HCT116 (cell line): ENCODE data around the gene STAT4. TPM values are rescaled to one million over a fixed set of nuclear protein-coding genes. Genes with fewer than 3 reads are reported as not detected.

Experiments
- ATAC-seq: fragments of 200-7000 bp; cut with Tn5 transposase; 2 replicates; pipeline ENCODE4 v1.9.1; 2020; ENCODE audit warnings: mild to moderate bottlenecking, moderate library complexity
- BruUV-seq: library from RNA; stranded (reverse); fragments of 400-500 nt; replicated peaks from 2 replicates; lab custom pipeline; 2021; lab: Mats Ljungman, UMichigan
- CTCF ChIA-PET: fragments of 300-600 bp; sonication (Branson Sonifier 250); formaldehyde crosslinking; loops from one replicate; lab custom pipeline; 2021; ENCODE audit warnings: antibody characterized with exemption; lab: Charles Lee
- POLR2A ChIA-PET: fragments of 300-600, 350-600 bp; sonication (Branson Sonifier 250); formaldehyde crosslinking; loops from one replicate; lab custom pipeline; 2021; ENCODE audit warnings: antibody characterized with exemption; lab: Charles Lee
- RAD21 ChIA-PET, 2 experiments: fragments of 300-600 bp; sonication (Branson Sonifier 250); formaldehyde crosslinking; loops; one replicate each; lab custom pipeline; 2023; ENCODE audit warnings: low total read pairs in 2 of 2; ENCODE audit not compliant: uncharacterized antibody in 2 of 2, unreplicated experiment in 2 of 2, low non-redundant PET in 1 of 2; lab: Charles Lee
- DNase-seq: peaks from one replicate; pipeline ENCODE4 v3.0.0-alpha.2; 2010; ENCODE audit warnings: low read depth, low spot score
- H2AFZ ChIP-seq: fragments of 200-600 bp; shearing (Covaris generic), sonication (generic); 2 replicates; pipeline ENCODE4 v1.6.1; 2017; ENCODE audit warnings: low read depth, mixed run types, mixed read lengths, antibody characterized with exemption, low read length; ENCODE audit not compliant: poor library complexity, severe bottlenecking
- H3K27ac ChIP-seq: 2 replicates; pipeline ENCODE4 v1.5.1; 2012; ENCODE audit warnings: low read depth, low read length
- H3K27me3 ChIP-seq: fragments of 200-600 bp; sonication (generic); 2 replicates; pipeline ENCODE4 v1.6.1; 2016; ENCODE audit warnings: mixed run types, low read length, mixed read lengths; ENCODE audit not compliant: insufficient read depth
- H3K36me3 ChIP-seq, 2 experiments: fragments of 200-500 bp in 1 of 2; fragments of 200-600 bp in 1 of 2; sonication (Bioruptor generic) in 1 of 2; sonication (generic) in 1 of 2; 2 replicates each; pipeline versions ENCODE4 v1.5.1 to v1.6.1; 2014 to 2016; ENCODE audit warnings: low read length in 2 of 2, inconsistent platforms in 1 of 2, mixed read lengths in 1 of 2, mixed run types in 1 of 2; ENCODE audit not compliant: insufficient read depth in 2 of 2, control insufficient read depth in 1 of 2
- H3K4me1 ChIP-seq, 2 experiments: fragments of 200-600 bp in 1 of 2; sonication (generic) in 1 of 2; 2 replicates each; pipeline versions ENCODE4 v1.5.1 to v1.6.1; 2012 to 2017; ENCODE audit warnings: low read length in 2 of 2, inconsistent platforms in 1 of 2, mild to moderate bottlenecking in 1 of 2, mixed read lengths in 1 of 2, mixed run types in 1 of 2, moderate library complexity in 1 of 2; ENCODE audit not compliant: insufficient read depth in 2 of 2, control insufficient read depth in 1 of 2
- H3K4me2 ChIP-seq: fragments of 200-600 bp; sonication (generic); 2 replicates; pipeline ENCODE4 v1.6.1; 2017; ENCODE audit warnings: mixed run types, low read length, mixed read lengths
- H3K4me3 ChIP-seq, 2 experiments: fragments of 200-600 bp in 1 of 2; sonication (generic) in 1 of 2; replicated peaks in 1 of 2; 2 replicates each; pipeline ENCODE4 v1.5.1; 2011 to 2016; ENCODE audit warnings: low read length in 2 of 2, control low read depth in 1 of 2, low read depth in 1 of 2, mild to moderate bottlenecking in 1 of 2, mixed read lengths in 1 of 2, mixed run types in 1 of 2
- H3K79me2 ChIP-seq: fragments of 200-600 bp; sonication (generic); 2 replicates; pipeline ENCODE4 v1.6.1; 2017; ENCODE audit warnings: mild to moderate bottlenecking, mixed run types, low read length, moderate library complexity, mixed read lengths; ENCODE audit not compliant: insufficient read depth
- H3K9ac ChIP-seq: fragments of 200-600 bp; sonication (generic); 2 replicates; pipeline ENCODE4 v1.6.1; 2016; ENCODE audit warnings: low read length, mixed read lengths
- H3K9me2 ChIP-seq: fragments of 200-600 bp; sonication (generic), shearing (Covaris generic); 2 replicates; pipeline ENCODE4 v1.6.1; 2017; ENCODE audit warnings: mixed run types, mild to moderate bottlenecking, moderate library complexity; ENCODE audit not compliant: insufficient read depth
- H3K9me3 ChIP-seq, 2 experiments: fragments of 200-500 bp in 1 of 2; fragments of 200-600 bp in 1 of 2; sonication (Bioruptor generic) in 1 of 2; sonication (generic) in 1 of 2; 2 replicates each; pipeline ENCODE4 v1.6.1; 2014 to 2017; ENCODE audit warnings: low read length in 2 of 2, mixed read lengths in 2 of 2, inconsistent platforms in 1 of 2, low read depth in 1 of 2, mild to moderate bottlenecking in 1 of 2, mixed run types in 1 of 2, moderate library complexity in 1 of 2; ENCODE audit not compliant: control insufficient read depth in 1 of 2, insufficient read depth in 1 of 2
- H4K20me1 ChIP-seq: fragments of 200-600 bp; sonication (generic), shearing (Covaris generic); 2 replicates; pipeline ENCODE4 v1.6.1; 2017; ENCODE audit warnings: mixed run types, mild to moderate bottlenecking, moderate library complexity; ENCODE audit not compliant: insufficient read depth
- EGR1 ChIP-seq: IDR thresholded peaks from 2 replicates; pipeline ENCODE4 v1.6.1; 2012; ENCODE audit warnings: low read depth
- ELF1 ChIP-seq: IDR thresholded peaks from 2 replicates; pipeline ENCODE4 v1.6.1; 2012; ENCODE audit warnings: low read depth, borderline replicate concordance
- EZH2 ChIP-seq: fragments of 200-600 bp; sonication (generic); IDR thresholded peaks from 2 replicates; pipeline ENCODE4 v1.6.1; 2017; ENCODE audit warnings: antibody characterized with exemption, mixed run types
- FOSL1 ChIP-seq: IDR thresholded peaks from 2 replicates; pipeline ENCODE4 v1.6.1; 2012; ENCODE audit warnings: low read depth
- JUND ChIP-seq: IDR thresholded peaks from 2 replicates; pipeline ENCODE4 v1.6.1; 2012
- POLR2AphosphoS5 ChIP-seq: IDR thresholded peaks from 2 replicates; pipeline ENCODE4 v1.6.1; 2011; ENCODE audit warnings: mild to moderate bottlenecking, low read depth, low read length, moderate library complexity
- SIN3A ChIP-seq: IDR thresholded peaks from 2 replicates; pipeline ENCODE4 v1.6.1; 2012; ENCODE audit warnings: low read depth
- SP1 ChIP-seq: IDR thresholded peaks from 2 replicates; pipeline ENCODE4 v1.6.1; 2012; ENCODE audit warnings: low read depth
- SRF ChIP-seq: IDR thresholded peaks from 2 replicates; pipeline ENCODE4 v1.6.1; 2012; ENCODE audit warnings: low read depth
- ZNF274 ChIP-seq: fragments of 200-500 bp; sonication (Bioruptor generic); IDR thresholded peaks from 2 replicates; pipeline ENCODE4 v1.6.1; 2014; ENCODE audit warnings: mild to moderate bottlenecking, low read depth, low read length, inconsistent platforms
- intact Hi-C: fragments of 100-400 bp; cut with micrococcal nuclease; formaldehyde crosslinking; loops from 2 replicates; pipeline ENCODE4 v1.10.0; 2022
- total RNA-seq: library from RNA; stranded (reverse); gene quantifications from one replicate; pipeline ENCODE4 v1.2.1, GENCODE V29; 2021; ENCODE audit not compliant: unreplicated experiment
- TF ChIP-seq, protein P1 (sequence below): IDR thresholded peaks from 2 replicates; pipeline ENCODE4 v1.6.1; 2012; ENCODE audit warnings: low read depth
- TF ChIP-seq, protein P2 (sequence below): IDR thresholded peaks from 2 replicates; pipeline ENCODE4 v1.6.1; 2011; ENCODE audit warnings: mild to moderate bottlenecking, low read length, moderate library complexity; ENCODE audit not compliant: insufficient replicate concordance; ENCODE audit errors: extremely low read depth
- TF ChIP-seq, protein P3 (sequence below): IDR thresholded peaks from 2 replicates; pipeline ENCODE4 v1.6.1; 2012
- TF ChIP-seq, protein P4 (sequence below): IDR thresholded peaks from 2 replicates; pipeline ENCODE4 v1.6.1; 2012

STAT4 gene
- total RNA-seq, 1 experiment from 2014 or later, result 2.0 TPM

DNA sequence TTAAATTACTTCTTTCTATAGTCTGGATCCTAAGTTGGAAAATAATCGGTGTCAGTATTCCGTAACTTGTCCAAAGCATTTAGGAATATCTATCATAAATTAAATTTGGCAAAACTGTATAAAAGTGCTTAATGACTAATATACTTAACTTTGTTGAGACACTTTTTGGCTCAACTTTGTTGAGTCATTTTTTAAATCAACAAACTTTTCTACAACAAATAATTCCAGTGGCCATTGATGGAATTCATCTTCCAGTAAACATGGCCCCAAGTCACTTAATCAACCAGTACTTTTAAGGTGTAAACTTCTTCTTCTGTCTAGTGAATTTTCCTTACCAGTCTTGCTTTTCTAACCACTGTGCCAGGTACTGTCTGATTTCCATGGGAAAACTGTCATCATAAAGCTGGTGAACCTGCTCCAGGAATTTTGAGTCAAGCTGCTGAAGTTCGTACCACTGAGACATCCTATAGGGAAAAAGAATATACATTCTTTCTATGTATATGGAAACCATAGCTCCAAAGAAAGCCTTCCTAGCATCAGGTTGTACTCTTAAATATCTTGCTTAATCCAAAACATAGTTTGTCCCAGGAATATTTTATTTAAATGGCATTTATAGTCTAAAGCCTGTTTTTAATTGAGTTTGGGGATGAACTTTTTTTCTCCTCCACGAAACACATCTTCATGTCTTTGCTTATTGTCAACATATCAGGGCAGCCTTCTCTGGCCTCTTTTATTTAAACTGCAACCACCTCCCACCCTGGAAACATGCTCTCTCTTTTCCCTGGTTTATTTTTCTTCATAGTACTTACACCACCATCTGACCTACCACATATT, 141.0 kb downstream of the STAT4 start:
- ChIA-PET RAD21 (no interaction called here), POLR2A (no interaction called here), CTCF (no interaction called here)
- TF ChIP-seq ZNF274 (no peak), EZH2 (no peak), JUND (no peak), POLR2AphosphoS5 (no peak), ELF1 (no peak)
- peaks cover 41 to 48% of the 10 kb centered on the region in 2 experiments for H3K36me3 ChIP-seq
- H3K4me3 ChIP-seq, result no peak overlapping the region
- H3K79me2 ChIP-seq, result peaks cover 36% of the 10 kb centered on the region
- no peak overlapping the region for H3K27ac ChIP-seq
- no peak overlapping the region for H3K4me2 ChIP-seq
- H3K27me3 ChIP-seq, result no peaks in the 10 kb centered on the region
- no peaks in the 10 kb centered on the region for H3K9me2 ChIP-seq
- no peak for DNase-seq
- ATAC-seq, result no peak
- peaks cover 4 to 19% of the 10 kb centered on the region in 2 experiments; a peak in 3 of 4 replicates for H3K4me1 ChIP-seq
- intact Hi-C loops, result no loop called here
- no peaks in the 10 kb centered on the region for H4K20me1 ChIP-seq
- no peak overlapping the region for H2AFZ ChIP-seq
- no peaks in the 10 kb centered on the region for H3K9me3 ChIP-seq
- BruUV-seq, result no TSS peak
- H3K9ac ChIP-seq, result no peak overlapping the region

DNA sequence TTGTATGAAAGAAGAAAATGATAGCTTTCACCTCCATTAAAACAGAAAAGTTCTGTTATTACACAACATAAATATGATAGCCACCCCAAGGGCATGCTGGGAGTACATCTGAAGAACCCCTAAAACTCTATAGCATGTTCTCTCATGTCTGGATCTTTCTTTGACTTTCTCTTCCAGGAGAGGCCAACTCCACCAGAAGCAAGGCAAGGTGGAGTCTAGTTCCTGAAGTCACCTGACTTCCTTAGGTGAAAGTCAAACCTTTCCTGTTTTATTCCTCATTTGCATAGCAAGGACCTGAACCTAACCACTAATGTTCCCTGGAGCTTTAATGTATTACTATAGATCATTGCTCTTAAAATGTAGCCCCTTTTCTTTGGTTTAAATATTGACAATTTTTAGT, 142.5 kb downstream of the STAT4 start:
- peaks cover 55 to 56% of the 10 kb centered on the region in 2 experiments for H3K36me3 ChIP-seq
- H3K79me2 ChIP-seq, result peaks cover 31% of the 10 kb centered on the region
- H2AFZ ChIP-seq, result no peak overlapping the region
- no peak overlapping the region for H3K9ac ChIP-seq
- ATAC-seq, result no peak
- ChIA-PET POLR2A (no interaction called here), RAD21 (no interaction called here), CTCF (no interaction called here)
- no peak overlapping the region for H3K27ac ChIP-seq
- H3K4me1 ChIP-seq, result peaks cover 0 to 10% of the 10 kb centered on the region in 2 experiments; a peak in 2 of 4 replicates
- H3K9me3 ChIP-seq, result no peaks in the 10 kb centered on the region
- H4K20me1 ChIP-seq, result no peaks in the 10 kb centered on the region
- no peaks in the 10 kb centered on the region for H3K27me3 ChIP-seq
- no peaks in the 10 kb centered on the region for H3K9me2 ChIP-seq
- BruUV-seq, result no TSS peak
- H3K4me3 ChIP-seq, result no peak overlapping the region
- no peak overlapping the region for H3K4me2 ChIP-seq
- no peak for DNase-seq
- intact Hi-C loops, result no loop called here
- TF ChIP-seq ZNF274 (no peak), POLR2AphosphoS5 (no peak), FOSL1 (no peak), SP1 (no peak), EGR1 (no peak), ELF1 (no peak), SIN3A (no peak), SRF (no peak)
- TF ChIP-seq, protein P1, sequence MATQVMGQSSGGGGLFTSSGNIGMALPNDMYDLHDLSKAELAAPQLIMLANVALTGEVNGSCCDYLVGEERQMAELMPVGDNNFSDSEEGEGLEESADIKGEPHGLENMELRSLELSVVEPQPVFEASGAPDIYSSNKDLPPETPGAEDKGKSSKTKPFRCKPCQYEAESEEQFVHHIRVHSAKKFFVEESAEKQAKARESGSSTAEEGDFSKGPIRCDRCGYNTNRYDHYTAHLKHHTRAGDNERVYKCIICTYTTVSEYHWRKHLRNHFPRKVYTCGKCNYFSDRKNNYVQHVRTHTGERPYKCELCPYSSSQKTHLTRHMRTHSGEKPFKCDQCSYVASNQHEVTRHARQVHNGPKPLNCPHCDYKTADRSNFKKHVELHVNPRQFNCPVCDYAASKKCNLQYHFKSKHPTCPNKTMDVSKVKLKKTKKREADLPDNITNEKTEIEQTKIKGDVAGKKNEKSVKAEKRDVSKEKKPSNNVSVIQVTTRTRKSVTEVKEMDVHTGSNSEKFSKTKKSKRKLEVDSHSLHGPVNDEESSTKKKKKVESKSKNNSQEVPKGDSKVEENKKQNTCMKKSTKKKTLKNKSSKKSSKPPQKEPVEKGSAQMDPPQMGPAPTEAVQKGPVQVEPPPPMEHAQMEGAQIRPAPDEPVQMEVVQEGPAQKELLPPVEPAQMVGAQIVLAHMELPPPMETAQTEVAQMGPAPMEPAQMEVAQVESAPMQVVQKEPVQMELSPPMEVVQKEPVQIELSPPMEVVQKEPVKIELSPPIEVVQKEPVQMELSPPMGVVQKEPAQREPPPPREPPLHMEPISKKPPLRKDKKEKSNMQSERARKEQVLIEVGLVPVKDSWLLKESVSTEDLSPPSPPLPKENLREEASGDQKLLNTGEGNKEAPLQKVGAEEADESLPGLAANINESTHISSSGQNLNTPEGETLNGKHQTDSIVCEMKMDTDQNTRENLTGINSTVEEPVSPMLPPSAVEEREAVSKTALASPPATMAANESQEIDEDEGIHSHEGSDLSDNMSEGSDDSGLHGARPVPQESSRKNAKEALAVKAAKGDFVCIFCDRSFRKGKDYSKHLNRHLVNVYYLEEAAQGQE, result no peak
- TF ChIP-seq, protein P2, sequence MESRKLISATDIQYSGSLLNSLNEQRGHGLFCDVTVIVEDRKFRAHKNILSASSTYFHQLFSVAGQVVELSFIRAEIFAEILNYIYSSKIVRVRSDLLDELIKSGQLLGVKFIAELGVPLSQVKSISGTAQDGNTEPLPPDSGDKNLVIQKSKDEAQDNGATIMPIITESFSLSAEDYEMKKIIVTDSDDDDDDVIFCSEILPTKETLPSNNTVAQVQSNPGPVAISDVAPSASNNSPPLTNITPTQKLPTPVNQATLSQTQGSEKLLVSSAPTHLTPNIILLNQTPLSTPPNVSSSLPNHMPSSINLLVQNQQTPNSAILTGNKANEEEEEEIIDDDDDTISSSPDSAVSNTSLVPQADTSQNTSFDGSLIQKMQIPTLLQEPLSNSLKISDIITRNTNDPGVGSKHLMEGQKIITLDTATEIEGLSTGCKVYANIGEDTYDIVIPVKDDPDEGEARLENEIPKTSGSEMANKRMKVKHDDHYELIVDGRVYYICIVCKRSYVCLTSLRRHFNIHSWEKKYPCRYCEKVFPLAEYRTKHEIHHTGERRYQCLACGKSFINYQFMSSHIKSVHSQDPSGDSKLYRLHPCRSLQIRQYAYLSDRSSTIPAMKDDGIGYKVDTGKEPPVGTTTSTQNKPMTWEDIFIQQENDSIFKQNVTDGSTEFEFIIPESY, result no peak
- TF ChIP-seq, protein P3, sequence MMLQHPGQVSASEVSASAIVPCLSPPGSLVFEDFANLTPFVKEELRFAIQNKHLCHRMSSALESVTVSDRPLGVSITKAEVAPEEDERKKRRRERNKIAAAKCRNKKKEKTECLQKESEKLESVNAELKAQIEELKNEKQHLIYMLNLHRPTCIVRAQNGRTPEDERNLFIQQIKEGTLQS, result no peak
- TF ChIP-seq, protein P4, sequence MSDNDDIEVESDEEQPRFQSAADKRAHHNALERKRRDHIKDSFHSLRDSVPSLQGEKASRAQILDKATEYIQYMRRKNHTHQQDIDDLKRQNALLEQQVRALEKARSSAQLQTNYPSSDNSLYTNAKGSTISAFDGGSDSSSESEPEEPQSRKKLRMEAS, result no peak
